Measurements from ENCODE around the gene SERPINB13. TPM values are rescaled to one million over a fixed set of nuclear protein-coding genes. Genes with fewer than 3 reads are reported as not detected.

Gene SERPINB13
- not detected for total RNA-seq

GRCh38 chr18:63586966-63587365, at the start of gene SERPINB13:
Gene SERPINB13 (plus strand): TSS chr18:63587343. CDS start chr18:63588668, 1,325 bp downstream.

GRCh38 chr18:63542069-63542468, 45.1 kb upstream of the SERPINB13 start, which contains the start of gene SERPINB12:
Gene SERPINB12 (plus strand): TSS chr18:63542369. CDS start chr18:63556160, 13,791 bp downstream.

GRCh38 chr18:63644142-63644541, 57.0 kb downstream of the SERPINB13 start, which contains the start of gene SERPINB4:
Gene SERPINB4 (minus strand): TSS chr18:63644256. CDS start chr18:63643577, 679 bp downstream.

Other genes with a start within 250 kb of the SERPINB13 start
- 10 to 100 TPM; 58.7 to 59.6 TPM for gene KDSR, start 220.1 kb upstream of the SERPINB13 start, total RNA-seq
- 10 to 100 TPM; 66.3 to 77.4 TPM for gene VPS4B, start 164.9 kb upstream of the SERPINB13 start, total RNA-seq
- gene SERPINB5, start 110.4 kb upstream of the SERPINB13 start, total RNA-seq: not detected
- not detected for gene SERPINB12, start 45.0 kb upstream of the SERPINB13 start, total RNA-seq
- gene SERPINB4, start 56.9 kb downstream of the SERPINB13 start, total RNA-seq: not detected
- not detected for gene SERPINB3, start 74.5 kb downstream of the SERPINB13 start, total RNA-seq
- not detected for gene SERPINB11, start 115.6 kb downstream of the SERPINB13 start, total RNA-seq
- not detected for gene SERPINB7, start 188.1 kb downstream of the SERPINB13 start, total RNA-seq